Activated T-cell treated with anti-CD3 and anti-CD28 coated beads, Interleukin-2, amount 50 U/mL, for 1 hour (primary cell): ENCODE measurements around the gene DAAM2.
A peak's percentile ranks its signal among the peaks of the same experiment; 100 is the strongest.

Experiments
- DNase-seq: peaks from one replicate; pipeline ENCODE4 v3.0.0-alpha.2; 2020

The DAAM2 gene

DNA sequence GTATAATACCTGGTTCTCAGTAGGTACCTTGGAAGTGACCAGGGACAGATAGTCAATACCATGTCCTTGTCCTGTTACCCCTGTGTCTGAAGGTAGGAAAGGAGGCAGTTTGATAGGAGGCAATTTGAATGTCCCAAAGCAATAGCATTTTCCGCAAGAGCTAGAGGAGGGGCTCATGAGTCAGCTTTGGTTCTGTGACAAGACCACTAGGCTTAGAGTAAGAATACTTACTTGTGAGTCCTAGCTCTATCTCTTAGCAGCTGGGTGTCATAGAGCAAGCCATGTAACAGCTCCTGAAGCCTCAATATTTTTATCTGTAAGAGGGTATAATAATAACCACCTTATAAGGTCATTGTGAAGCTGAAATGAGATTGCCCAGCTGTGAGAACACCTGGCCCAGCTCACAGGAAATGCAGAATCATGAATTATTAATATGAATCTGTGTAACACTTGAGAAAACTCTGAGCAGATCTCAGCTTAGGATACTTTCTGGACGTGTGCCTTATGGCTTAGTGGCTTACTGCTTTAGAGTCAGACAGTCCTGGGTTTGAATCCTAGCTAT lies 58.6 kb downstream of the DAAM2 start:
- DNase-seq, result no peak

DNA sequence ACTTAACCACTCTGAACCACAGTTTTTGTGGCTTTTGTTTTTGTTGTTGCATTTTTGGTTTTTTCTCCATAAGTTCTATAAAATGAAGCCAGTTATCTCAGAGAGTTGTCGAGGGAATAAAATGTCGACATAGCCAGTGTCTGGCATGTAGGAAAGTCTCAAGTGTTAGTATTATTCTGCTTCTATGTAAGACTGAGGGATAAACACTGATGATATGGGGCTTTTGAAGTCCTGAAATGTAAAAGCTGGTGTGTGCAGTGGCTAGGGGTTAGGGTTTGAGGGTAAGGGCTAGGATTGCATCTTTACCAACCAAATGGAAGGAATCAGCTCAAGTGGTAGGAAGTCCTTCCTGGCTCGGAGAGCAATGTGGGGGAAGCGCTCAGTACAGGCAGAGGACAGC lies 59.2 kb downstream of the DAAM2 start:
- no peak for DNase-seq

DNA sequence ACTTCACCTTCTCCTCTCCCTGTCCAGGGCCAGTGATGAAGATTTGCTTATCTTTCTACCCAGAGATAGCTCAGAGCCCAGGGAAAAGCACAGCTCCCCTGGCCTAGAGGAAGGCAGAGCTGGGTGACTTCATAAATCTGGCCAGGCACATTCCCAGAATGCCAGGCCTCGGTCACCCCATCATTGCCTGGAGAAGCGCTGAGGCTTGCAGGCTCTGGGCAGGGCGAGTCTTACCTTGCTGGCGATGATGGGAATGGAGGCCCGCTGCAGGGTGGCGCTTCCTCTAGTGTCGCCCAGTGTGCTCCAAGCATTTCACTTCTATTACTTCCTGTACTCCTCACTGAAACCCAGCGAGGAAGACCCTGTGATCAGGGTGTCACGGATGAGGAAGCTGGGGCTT lies 60.1 kb downstream of the DAAM2 start:
- DNase-seq, result no peak

DNA sequence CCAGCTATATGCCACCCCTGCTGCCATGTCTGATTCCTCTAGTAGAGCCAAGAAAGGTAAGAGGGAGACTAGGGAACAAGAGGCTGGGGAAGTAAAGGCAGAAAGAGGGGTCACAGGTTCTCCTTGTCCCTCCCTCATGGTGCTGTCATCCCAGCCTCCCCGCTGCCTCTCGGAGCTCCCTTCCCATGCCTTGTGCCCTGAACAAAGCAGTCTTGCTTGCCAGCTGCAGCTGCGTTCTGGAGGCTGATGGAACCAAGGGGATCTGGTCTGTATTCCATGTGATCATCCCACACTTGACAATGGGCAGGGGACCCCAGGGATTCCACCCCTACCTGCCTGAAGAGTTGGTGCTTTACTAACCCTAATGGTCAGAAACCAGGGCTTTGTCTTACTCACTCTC lies 61.4 kb downstream of the DAAM2 start:
- no peak for DNase-seq

DNA sequence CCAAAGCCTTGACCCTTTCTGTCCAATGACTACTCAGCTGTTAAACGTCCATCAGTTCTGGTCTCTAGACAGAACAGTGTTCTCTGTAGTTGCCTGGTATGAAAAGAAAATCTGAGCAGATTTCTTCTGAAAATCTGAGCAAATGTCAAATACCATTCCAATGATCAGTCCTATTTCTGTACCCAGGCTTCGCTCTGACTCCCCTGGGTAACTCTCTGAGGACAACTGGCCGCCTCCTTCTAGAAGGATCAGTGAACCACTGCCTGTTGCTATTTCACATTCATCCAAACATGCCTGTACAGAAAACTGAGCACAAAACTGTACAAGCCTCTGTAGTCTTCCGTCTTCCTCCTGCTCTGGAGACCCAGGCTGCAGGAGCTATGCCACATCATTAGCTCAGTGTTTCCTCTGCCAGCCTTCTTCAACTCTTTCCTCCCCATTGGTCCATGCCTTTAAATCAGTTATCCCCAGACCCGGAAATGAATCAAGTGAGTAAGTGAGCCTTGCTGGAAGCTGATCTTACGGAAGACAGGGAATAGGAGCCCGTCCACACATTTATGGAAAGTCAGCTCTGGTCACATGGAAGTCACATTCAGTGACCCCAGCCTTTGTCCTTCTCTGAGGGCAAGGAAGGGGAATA lies 63.3 kb downstream of the DAAM2 start:
- DNase-seq, result no peak

DNA sequence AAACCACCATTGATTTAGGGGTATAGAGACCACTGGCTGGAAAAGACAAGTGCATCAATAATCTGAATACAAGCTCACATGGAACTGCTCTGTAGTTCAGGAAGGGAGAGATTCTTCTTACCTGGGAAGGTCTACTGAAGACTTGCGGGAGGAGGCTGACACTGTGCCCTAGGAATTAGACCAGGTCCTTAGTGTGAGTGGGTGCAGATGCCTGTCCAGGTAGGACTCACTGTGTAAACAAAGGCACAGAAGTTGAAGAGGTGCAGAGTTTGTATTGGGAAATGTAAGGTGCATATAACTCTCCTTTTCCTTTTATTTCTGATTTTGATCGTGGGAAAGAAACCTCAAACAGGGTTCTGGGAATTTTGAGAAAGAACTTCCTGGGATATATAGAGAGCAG lies 66.8 kb downstream of the DAAM2 start:
- no peak for DNase-seq

DNA sequence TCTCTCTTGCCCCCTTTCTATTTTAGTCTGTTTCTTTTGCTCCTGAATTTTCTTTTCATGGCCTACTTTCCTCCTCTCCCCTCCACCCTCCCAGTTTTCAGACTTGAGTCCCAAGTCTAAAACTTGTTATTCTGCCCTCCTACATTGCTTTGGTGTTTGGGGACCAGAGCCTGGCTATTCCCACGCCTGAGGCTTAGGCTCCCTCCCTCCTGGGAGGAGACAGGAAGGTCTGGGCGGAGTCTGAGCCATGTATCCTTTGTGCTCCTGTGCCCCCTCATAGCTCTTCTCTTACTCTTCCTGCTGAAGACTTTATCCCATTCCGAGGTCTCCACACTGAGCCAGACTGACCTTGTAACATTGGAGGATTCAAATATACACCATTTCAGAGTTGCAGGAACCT lies 69.5 kb downstream of the DAAM2 start:
- no peak for DNase-seq

DNA sequence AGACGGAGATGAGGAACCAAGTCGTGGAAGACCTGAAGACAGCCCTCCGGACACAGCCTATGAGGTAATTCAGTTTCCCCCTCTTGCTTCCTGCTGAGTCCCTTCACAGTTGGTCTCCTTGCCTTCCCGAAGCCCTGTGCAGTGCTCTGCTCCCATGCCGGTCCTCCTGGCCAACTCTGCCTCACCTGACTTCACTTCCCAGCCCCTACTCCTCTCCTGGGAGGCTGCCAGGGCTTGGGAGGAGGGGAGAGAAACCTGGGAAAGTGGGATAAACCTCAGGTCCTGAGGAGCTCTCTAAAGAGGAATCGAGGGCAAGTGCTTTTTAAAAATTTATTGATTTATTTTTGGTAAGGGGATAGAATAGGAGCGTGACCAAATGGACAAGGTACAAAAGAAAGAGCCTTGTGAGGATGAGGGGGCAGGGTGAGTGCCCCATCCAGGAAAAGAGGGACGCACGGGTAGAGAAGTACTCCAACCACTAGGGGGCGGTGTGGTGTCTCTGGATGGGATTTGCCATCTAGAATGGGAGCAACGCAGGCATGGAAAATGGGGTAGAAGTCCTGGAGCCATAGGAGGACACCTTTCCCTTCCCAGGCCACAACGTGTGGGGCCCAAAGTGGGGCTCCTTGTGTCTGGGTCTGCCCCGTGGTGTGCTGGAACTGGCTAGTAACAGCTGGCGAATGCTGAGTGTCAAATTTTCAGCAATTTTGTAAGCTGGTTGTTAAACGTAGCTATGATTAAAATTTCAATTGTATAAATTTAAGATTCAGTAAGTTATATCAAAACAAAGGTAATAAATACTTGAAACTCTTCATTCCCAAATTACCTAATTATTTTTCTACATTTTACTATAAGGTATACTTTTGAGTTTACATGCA lies 73.1 kb downstream of the DAAM2 start:
- peak; percentile 39 for DNase-seq

DNA sequence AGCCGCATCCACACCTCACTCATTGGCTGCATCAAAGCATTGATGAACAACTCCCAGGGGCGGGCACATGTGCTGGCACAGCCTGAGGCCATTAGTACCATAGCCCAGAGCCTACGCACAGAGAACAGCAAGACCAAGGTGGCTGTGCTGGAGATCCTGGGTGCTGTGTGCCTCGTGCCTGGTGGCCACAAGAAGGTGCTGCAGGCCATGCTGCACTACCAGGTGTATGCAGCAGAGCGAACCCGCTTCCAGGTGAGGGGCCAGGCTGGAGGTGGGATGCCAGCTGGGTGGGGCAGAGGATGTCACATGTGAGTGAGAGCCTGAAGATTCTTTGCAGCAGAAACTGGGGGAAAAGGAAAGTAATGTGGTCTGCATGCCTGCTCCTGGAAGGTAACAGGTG lies 75.4 kb downstream of the DAAM2 start:
- no peak for DNase-seq

DNA sequence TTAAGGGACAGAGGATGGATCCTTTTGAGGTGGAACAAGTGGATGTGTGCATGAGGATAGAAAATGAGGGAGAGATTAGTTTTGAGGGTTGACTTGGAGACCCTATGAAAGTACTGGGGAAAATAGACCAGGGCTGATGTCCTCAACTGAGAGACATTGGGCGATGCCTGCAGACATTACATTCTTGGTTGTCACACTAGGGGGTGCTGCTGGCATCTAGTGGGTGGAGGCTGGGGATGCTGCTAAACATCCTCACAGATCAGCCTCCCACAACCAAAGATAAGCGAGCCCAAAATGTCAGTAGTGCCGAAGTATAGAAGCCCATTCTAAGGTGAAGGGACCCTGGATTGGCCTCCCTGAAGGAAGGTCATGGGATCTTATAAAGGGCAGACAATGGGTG lies 78.8 kb downstream of the DAAM2 start:
- DNase-seq, result no peak

DNA sequence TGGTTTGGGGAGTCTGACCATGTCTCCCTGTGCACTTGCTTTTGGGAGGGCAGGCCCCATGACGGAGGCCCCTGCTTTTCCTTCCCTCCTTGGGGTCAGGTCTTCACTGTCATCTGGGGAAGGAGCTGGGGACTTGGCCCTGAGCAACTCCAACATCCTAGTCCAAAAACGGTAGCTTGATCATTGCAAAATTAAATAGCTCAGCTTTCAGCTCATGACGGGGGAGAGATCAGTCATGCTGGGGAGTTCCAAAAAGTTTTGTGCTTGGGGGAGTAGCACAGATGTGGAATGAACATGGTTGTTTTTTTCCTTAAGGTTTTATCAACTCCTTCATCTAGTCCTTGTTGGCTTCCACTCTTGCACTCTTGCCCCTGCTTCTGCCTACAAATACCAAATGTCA lies 81.3 kb downstream of the DAAM2 start:
- DNase-seq, result no peak

DNA sequence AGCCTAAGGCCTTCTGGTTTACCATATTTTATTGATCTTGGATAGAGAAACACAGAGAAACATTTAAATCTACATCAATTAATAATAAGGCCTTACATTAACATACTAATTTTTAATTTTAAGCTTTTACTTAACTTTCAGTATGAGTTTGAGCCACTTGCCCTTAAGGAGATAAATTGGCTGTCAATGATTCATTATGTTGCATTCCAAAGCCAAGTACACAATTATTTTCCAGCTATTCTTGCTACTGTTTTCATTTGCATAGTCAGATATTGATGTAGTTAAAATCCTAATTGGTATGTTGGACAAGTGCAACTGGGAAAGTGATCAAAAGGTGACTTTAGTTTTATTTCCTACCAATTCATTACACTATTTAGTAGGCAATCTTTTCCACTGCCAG lies 83.9 kb downstream of the DAAM2 start:
- no peak for DNase-seq

DNA sequence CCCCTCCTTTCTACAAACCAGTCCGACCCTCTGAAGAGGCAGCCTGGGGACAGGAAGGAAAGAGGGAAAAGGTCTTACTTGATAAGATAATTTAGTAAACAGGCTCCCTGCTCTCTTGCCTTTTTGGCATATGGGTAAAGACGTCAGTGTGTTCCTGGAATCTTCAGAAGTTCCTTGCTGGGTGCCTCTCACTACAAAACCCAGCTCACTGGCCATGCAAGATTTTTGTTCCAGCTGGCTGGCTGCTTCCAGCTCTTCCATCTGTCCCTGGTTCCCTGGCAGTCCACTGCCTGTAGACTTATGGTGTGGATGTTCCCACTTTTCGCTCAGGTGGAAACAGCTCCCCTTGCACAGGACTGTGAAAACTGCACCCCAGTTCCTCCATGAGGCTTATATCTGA lies 84.7 kb downstream of the DAAM2 start:
- no peak for DNase-seq

DNA sequence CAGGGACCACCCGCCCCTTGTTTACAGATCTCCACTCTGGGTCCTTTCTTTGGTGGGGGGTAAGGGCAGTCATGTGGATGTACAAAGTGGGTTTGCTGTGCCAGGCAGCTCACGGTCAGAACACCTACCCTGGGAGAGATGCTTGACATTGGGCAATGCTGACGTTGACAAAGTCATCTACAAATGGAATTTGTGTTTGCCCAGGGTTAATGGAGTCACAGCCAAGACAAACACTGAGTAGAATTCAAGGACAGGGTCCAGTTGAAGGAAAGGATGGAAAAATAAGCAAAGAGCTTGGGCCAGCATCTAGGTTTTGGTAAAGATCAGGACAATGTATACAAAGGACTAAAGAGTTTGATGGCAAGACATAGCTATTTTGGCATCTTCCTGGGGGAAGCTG lies 87.4 kb downstream of the DAAM2 start:
- no peak for DNase-seq

DNA sequence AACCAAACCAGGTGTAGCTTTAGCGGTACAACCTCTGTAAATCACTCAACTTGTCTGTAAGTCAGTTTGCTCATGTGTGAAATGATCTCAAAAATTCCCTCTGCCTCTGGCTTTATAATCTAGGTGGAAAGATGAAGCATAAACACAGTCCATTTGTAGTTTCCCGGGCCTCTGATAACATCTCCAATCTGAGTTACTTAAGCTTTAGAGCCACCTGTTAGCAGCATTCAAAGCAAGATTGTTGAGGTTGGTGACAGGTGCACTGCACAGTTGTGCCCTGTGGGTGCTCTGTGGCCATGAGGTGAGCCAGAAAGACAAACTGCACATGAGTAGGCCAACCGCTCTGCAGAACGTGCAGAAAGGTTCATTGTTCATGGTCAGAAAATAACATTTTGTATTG lies 88.4 kb downstream of the DAAM2 start:
- no peak for DNase-seq

DNA sequence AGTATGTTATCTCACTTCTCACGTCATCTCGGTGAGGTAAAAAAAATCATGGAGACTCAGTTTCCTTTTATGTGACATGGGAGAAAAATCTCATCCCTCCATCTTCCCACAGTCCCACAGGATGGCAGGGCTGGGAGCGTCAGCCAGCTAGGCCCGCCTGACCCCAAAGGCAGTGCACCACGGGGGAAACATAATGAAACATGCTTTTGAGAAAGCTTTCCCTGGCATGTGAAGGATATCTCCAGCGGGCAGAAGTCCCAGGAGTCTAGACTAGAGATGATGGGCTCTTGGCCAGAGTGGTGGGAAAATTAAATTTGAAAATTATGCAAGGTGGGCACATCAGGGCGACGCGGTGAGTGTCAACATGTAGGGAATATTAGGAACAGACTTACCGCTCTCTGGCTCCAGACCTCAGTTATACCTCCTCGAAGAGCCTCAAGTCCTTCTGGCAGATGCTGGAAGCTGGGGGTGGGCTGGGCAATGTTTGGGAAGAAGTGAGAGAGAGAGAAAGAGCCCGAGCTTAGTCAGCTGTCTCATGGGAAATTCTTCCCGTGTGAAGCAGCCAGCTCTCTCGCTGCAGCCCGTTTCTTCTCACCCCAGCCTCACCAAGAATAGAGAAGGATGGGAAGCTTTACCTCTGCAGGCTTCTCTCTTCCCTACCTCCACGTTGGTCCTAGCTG lies 89.8 kb downstream of the DAAM2 start:
- no peak for DNase-seq

DNA sequence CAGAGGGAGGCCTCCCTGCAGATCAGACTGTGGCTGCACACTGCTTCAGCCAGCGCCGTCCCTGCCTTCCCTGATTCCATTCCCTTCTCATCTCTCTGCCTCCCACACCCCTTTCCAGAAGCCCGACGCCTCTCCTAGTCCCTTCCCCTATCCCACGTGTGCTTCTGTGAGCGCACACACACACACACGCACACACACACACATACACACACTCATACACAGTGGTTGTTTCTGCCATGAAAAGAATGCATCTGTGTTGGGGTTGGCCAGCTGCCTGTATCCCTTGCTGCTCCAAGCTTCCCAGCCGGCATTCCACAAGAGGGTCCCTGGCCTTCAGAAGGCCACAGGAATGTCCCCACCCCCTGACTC lies 90.3 kb downstream of the DAAM2 start:
- DNase-seq, result no peak

DNA sequence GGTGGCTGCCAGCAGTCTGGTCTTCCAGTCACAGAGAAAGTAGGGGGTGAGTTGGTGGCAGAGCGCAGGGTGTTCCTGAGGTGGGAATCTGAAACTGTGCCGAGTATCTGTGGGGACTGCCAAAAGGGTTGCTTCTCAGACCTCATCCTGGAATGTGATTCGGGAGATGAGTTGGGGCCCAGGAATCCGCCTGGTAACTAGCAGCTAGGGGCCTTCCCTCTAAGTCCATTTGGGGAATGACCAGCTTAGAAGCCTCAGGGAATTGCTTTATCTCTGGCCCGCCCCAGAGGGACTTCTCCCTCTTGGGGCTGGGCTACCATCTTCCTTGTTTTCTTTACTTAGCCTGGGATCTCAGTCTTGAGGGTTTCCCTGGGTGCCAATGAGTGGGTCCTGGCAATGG lies 92.5 kb downstream of the DAAM2 start:
- DNase-seq, result no peak

DNA sequence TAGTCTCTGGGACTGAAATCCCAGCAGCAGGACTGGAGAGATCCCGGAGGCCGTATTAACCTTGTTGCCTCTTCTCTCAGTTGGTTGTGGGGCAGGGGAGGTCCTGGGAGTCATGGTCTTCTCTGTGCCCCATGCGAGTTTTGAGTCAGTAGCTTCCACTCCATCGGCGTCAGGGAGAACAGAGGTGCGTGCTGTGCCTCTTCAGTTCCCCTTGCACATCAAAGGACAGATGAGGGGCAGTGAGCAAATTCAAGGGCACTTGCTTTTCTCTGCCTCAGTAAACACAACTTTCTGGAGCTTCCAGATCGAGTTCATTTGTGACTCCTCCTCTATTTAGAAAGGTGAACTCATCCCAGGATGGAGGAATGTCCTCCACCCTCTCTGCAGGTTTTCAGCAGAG lies 93.5 kb downstream of the DAAM2 start:
- DNase-seq, result no peak

DNA sequence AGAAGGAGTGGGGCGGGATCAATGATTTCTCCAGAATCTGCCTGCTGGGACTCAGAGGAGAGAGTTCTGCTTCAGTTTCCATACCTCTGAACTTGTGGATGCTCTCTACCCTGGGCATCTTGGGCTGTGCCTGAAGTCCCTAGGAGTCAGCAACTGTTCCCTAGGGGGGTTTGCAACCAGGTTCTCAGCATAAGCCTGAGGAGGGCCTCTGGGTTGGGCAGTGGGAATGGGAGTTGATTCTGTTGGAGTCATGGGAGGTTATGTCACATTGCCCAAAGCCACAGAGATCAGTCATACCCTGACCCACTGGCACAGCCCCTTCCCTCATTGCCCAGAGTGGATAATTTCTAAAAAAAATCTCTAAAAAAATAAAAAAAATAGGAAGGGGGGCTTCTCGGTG lies 94.7 kb downstream of the DAAM2 start:
- no peak for DNase-seq

DNA sequence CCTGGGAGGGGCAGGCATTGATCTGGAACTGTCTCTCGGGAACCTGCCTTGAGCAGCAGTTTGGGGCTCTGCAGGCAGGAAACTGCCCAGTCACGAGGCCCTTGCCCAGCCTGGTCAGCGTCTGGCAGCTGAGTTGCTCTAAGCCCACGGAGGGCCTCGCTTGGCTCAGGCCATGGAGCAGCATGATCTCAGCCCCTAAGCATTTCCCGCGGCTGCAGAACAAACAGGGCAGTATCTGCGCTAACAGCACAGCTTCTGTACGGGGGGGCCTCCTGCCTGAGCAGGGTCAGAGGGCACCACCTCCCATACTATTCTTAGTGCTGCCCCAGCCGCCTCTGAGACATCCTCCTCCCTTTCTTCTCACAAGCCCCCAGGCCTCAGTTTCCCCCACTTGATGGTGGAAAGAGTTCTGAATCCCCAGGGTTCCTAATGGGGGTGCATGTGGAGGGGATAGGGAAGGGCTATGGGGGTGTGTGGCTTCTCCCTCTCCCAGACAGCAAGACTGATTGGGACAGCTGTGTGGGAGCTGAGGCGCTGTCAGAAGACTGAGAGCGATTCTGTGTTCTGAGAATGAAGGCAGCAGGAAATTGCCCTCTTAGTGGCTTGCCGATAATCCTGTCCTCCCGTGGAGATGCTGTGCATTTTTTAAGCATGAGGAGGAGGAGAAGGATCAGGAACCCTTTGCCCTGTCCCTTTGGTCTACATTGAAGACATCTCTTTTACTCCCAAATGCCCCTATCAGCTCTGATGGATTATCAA lies 95.7 kb downstream of the DAAM2 start:
- no peak for DNase-seq

DNA sequence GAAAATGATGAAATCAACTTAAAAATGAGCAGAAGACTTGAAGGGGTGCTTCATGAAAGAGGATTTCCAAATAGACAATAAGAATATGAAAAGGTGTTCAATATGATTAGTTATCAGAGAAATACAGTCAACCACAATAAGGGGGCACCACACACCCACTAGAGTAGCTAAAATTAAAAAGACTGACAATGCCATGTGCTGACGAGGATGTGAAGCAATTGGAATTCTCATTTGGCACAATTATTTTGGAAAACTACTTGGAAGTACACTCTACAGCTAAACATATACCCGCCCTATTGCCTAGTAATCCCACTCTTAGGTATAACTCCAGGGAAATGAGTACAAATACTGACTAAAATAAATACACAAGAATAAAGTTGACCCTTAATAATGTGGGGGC lies 97.1 kb downstream of the DAAM2 start:
- DNase-seq, result no peak

DNA sequence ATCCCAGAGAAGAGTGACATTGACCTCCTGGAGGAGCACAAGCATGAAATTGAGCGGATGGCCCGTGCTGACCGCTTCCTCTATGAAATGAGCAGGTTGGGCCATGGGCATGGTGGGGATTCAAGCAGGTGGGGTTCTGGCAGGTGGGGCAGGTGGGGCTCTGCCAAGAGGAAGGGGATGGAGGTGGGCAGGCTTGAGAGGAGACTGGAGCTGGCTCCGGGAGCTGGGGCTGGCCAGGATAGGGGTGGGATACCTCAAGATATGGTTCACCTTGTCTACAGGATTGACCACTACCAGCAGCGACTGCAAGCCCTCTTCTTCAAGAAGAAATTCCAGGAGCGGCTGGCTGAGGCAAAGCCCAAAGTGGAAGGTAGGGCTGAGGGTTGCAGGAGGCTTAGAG lies 99.2 kb downstream of the DAAM2 start:
- DNase-seq, result no peak
